Thoracic aorta (tissue), 2 donors: ENCODE results near the gene LEAP2. TPM values are rescaled to one million over a fixed set of nuclear protein-coding genes. Genes with fewer than 3 reads are reported as not detected.

ENCODE experiments used
- ATAC-seq: fragments of 150-250 bp; one replicate; pipeline ENCODE4 v1.8.0; 2017; ENCODE audit warnings: low read depth; ENCODE audit not compliant: insufficient number of reproducible peaks, low FRiP score
- DNase-seq: peaks from one replicate; pipeline ENCODE4 v3.0.0-alpha.2; 2020; ENCODE audit warnings: low spot score
- H3K27ac ChIP-seq, 2 donors: fragments of 200-600 bp; sonication (generic); 1 replicate in 1 of 2; 2 replicates in 1 of 2; pipeline ENCODE4 v1.5.1; 2016; ENCODE audit warnings: mild to moderate bottlenecking in 2 of 2, moderate library complexity in 2 of 2
- H3K27me3 ChIP-seq: fragments of 200-600 bp; sonication (generic); replicated peaks from 2 replicates; pipeline ENCODE4 v1.6.0; 2016; ENCODE audit warnings: mild to moderate bottlenecking; ENCODE audit not compliant: insufficient read depth
- H3K36me3 ChIP-seq: fragments of 200-600 bp; sonication (generic); one replicate; pipeline ENCODE4 v1.5.1; 2016
- H3K4me1 ChIP-seq, 2 donors: fragments of 200-600 bp; sonication (generic); 1 replicate in 1 of 2; 2 replicates in 1 of 2; pipeline versions ENCODE4 v1.5.1 to v1.6.0; 2016; ENCODE audit warnings: low read depth in 2 of 2, mild to moderate bottlenecking in 1 of 2; ENCODE audit not compliant: control insufficient read depth in 1 of 2
- H3K4me3 ChIP-seq: fragments of 200-600 bp; sonication (generic); 2 replicates; pipeline ENCODE4 v1.5.1; 2016; ENCODE audit warnings: mild to moderate bottlenecking
- H3K9me3 ChIP-seq: fragments of 200-600 bp; sonication (generic); 2 replicates; pipeline ENCODE4 v1.5.1; 2016
- total RNA-seq, 2 donors: library from RNA; depleted of rRNA; stranded (reverse); fragments of >200 nt; gene quantifications; one replicate each; pipeline versions ENCODE4 v1.1.0 to v1.2.3, GENCODE V29; 2016
- TF ChIP-seq, protein P1 (sequence below): fragments of 200-600 bp; sonication (generic); IDR thresholded peaks from one replicate; pipeline ENCODE4 v1.5.1; 2019; ENCODE audit warnings: antibody characterized with exemption

Gene LEAP2
- total RNA-seq, 2 donors from 2014 or later: 0.49 TPM; not detected in 1

GRCh38 chr5:132837868-132838267 is 35.6 kb upstream of the LEAP2 start:
- TF ChIP-seq, protein P1, sequence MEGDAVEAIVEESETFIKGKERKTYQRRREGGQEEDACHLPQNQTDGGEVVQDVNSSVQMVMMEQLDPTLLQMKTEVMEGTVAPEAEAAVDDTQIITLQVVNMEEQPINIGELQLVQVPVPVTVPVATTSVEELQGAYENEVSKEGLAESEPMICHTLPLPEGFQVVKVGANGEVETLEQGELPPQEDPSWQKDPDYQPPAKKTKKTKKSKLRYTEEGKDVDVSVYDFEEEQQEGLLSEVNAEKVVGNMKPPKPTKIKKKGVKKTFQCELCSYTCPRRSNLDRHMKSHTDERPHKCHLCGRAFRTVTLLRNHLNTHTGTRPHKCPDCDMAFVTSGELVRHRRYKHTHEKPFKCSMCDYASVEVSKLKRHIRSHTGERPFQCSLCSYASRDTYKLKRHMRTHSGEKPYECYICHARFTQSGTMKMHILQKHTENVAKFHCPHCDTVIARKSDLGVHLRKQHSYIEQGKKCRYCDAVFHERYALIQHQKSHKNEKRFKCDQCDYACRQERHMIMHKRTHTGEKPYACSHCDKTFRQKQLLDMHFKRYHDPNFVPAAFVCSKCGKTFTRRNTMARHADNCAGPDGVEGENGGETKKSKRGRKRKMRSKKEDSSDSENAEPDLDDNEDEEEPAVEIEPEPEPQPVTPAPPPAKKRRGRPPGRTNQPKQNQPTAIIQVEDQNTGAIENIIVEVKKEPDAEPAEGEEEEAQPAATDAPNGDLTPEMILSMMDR: no peak
- Histone ChIP-seq H3K4me3 (no peak overlapping the region), H3K27ac (no peak overlapping the region), H3K27me3 (no peaks in the 10 kb centered on the region), H3K36me3 (no peaks in the 10 kb centered on the region), H3K4me1 (no peaks in the 10 kb centered on the region), H3K9me3 (no peaks in the 10 kb centered on the region)
- no peak for DNase-seq
- no peak for ATAC-seq

- no peak overlapping the region for H3K4me3 ChIP-seq
- no peaks in the 10 kb centered on the region for H3K27me3 ChIP-seq
- no peaks in the 10 kb centered on the region for H3K4me1 ChIP-seq
- no peak overlapping the region for H3K27ac ChIP-seq
- no peaks in the 10 kb centered on the region for H3K36me3 ChIP-seq
- ATAC-seq: no peak
- TF ChIP-seq, protein P1: no peak
- no peaks in the 10 kb centered on the region for H3K9me3 ChIP-seq
- DNase-seq: no peak
These were observed 34.8 kb upstream of the LEAP2 start for GRCh38 chr5:132838516-132839282.

- H3K4me3 ChIP-seq: no peak overlapping the region
- TF ChIP-seq, protein P1: no peak
- no peaks in the 10 kb centered on the region for H3K9me3 ChIP-seq
- DNase-seq (no peak), ATAC-seq (no peak)
- no peak overlapping the region for H3K27ac ChIP-seq
- no peaks in the 10 kb centered on the region for H3K4me1 ChIP-seq
- H3K27me3 ChIP-seq: no peaks in the 10 kb centered on the region
- H3K36me3 ChIP-seq: no peaks in the 10 kb centered on the region
These were observed 33.8 kb upstream of the LEAP2 start for GRCh38 chr5:132839426-132840301.

- ATAC-seq (no peak), DNase-seq (no peak)
- H3K36me3 ChIP-seq: no peaks in the 10 kb centered on the region
- H3K4me3 ChIP-seq: no peak overlapping the region
- H3K27ac ChIP-seq: no peak overlapping the region
- TF ChIP-seq, protein P1: no peak
- H3K27me3 ChIP-seq: no peaks in the 10 kb centered on the region
- no peaks in the 10 kb centered on the region for H3K9me3 ChIP-seq
- H3K4me1 ChIP-seq: no peaks in the 10 kb centered on the region
These were observed 33.2 kb upstream of the LEAP2 start for GRCh38 chr5:132840313-132840712.

DNA sequence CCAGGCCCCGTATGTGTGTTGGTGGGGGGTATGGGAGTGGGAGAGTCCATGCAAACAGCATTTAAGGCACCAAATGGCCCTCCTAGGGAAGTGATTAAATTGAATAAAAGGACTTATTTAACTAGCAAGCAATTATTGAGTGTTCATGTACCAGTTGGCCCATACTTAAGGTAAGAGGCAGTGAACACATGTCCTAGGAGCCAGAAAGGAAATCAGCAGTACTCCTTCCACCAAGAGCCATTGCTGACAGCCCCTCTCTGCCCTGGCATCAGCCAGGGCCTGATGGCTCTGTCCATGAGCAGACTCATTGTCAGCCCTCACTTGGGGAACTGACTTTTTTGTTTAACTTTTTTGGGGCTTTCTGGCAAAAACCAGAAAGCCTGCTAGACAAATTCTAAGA is 32.6 kb upstream of the LEAP2 start:
- Histone ChIP-seq H3K27me3 (no peaks in the 10 kb centered on the region), H3K27ac (no peak overlapping the region), H3K4me3 (no peak overlapping the region), H3K36me3 (no peaks in the 10 kb centered on the region), H3K9me3 (no peaks in the 10 kb centered on the region), H3K4me1 (no peaks in the 10 kb centered on the region)
- TF ChIP-seq, protein P1: no peak
- ATAC-seq (no peak), DNase-seq (no peak)
